Gastrocnemius medialis (tissue), 4 donors: ENCODE results near the gene SLC35A1. TPM values are rescaled to one million over a fixed set of nuclear protein-coding genes. Genes with fewer than 3 reads are reported as not detected.
A peak's percentile ranks its signal among the peaks of the same experiment; 100 is the strongest.

Experiments used
- ATAC-seq, 2 donors: fragments of 150-250 bp; one replicate each; pipeline ENCODE4 v1.9.1; 2016
- DNase-seq, 2 donors: peaks; one replicate each; pipeline ENCODE4 v3.0.0-alpha.2; 2019
- H3K27ac ChIP-seq, 4 donors: fragments of 200-600 bp; sonication (generic); 1 replicate in 1 of 4; 2 replicates in 3 of 4; pipeline ENCODE4 v1.5.1; 2016 to 2018; ENCODE audit warnings: mild to moderate bottlenecking in 2 of 4, moderate library complexity in 1 of 4
- H3K27me3 ChIP-seq, 3 donors: fragments of 200-600 bp; sonication (generic) in 2 of 3; 1 replicate in 1 of 3; 2 replicates in 2 of 3; pipeline versions ENCODE4 v1.5.1 to v1.6.0; 2016 to 2019; ENCODE audit warnings: mild to moderate bottlenecking in 1 of 3, moderate library complexity in 1 of 3
- H3K36me3 ChIP-seq, 2 donors: fragments of 200-600 bp; sonication (generic) in 1 of 2; one replicate each; pipeline ENCODE4 v1.5.1; 2017 to 2018
- H3K4me1 ChIP-seq, 2 donors: fragments of 200-600 bp; sonication (generic) in 1 of 2; one replicate each; pipeline ENCODE4 v1.5.1; 2016 to 2017; ENCODE audit warnings: mild to moderate bottlenecking in 2 of 2
- H3K4me3 ChIP-seq, 4 donors: fragments of 200-600 bp; sonication (generic) in 3 of 4; 1 replicate in 1 of 4; 2 replicates in 3 of 4; pipeline ENCODE4 v1.5.1; 2016 to 2019; ENCODE audit warnings: mild to moderate bottlenecking in 2 of 4
- H3K9me3 ChIP-seq, 3 donors: fragments of 200-600 bp; sonication (generic) in 2 of 3; 1 replicate in 1 of 3; 2 replicates in 2 of 3; pipeline ENCODE4 v1.5.1; 2016 to 2019
- CTCF ChIP-seq, 5 experiments: fragments of 450-650 bp in 3 of 5; fragments of 200-600 bp in 2 of 5; sonication (generic) in 2 of 5; IDR thresholded peaks in 4 of 5; conservative IDR thresholded peaks in 1 of 5; 1 replicate in 4 of 5; 2 replicates in 1 of 5; pipeline ENCODE4 v1.5.1; 2016 to 2019; ENCODE audit warnings: antibody characterized with exemption in 5 of 5, mild to moderate bottlenecking in 3 of 5, moderate library complexity in 3 of 5
- POLR2A ChIP-seq, 2 donors: fragments of 450-650 bp; IDR thresholded peaks; one replicate each; pipeline ENCODE4 v1.6.1; 2017; ENCODE audit warnings: antibody characterized with exemption in 2 of 2, mild to moderate bottlenecking in 2 of 2, moderate library complexity in 2 of 2
- in situ Hi-C, 4 donors: fragments of 200-750 bp; cut with MboI; loops; one replicate each; pipeline versions ENCODE4 v1.15.0 to v1.8.0; 2017; ENCODE audit warnings: low sequenced_read_pairs in 4 of 4
- intact Hi-C: fragments of 100-400 bp; cut with DNase I; formaldehyde crosslinking; loops from one replicate; pipeline ENCODE4 v1.15.1; 2023; ENCODE audit warnings: low total_unique reads
- total RNA-seq, 4 donors: library from RNA; depleted of rRNA; stranded (reverse); fragments of >200 nt; gene quantifications; one replicate each; pipeline versions ENCODE4 v1.1.0 to v1.2.3, GENCODE V29; 2016

Gene SLC35A1
- total RNA-seq, 4 donors from 2014 or later, result 6.7 to 19.2 (median 11.2) TPM

- in situ Hi-C loops (no loop called here), intact Hi-C loops (no loop called here)
- H3K27me3 ChIP-seq, result no peaks in the 10 kb centered on the region
- ATAC-seq, result no peak
- H3K27ac ChIP-seq, result no peak overlapping the region
- no peak overlapping the region for H3K4me3 ChIP-seq
- TF ChIP-seq CTCF (IDR thresholded peaks at IDR 0.05 in 4 of 5, conservative IDR thresholded peaks at IDR 0.05 in 1 of 5), result no peak
- TF ChIP-seq POLR2A (IDR thresholded peaks at IDR 0.05), result no peak
- DNase-seq, result no peak
- peaks cover 0 to 5% of the 10 kb centered on the region in 2 donors for H3K4me1 ChIP-seq
- H3K36me3 ChIP-seq, result peaks cover 0 to 18% of the 10 kb centered on the region in 2 donors
- no peaks in the 10 kb centered on the region for H3K9me3 ChIP-seq
Measured at GRCh38 chr6:87541744-87542143, 69.0 kb downstream of the SLC35A1 start.

GRCh38 chr6:87543696-87544473 lies 71.1 kb downstream of the SLC35A1 start:
- H3K4me1 ChIP-seq, result peaks cover 0 to 5% of the 10 kb centered on the region in 2 donors
- intact Hi-C loops (no loop called here), in situ Hi-C loops (no loop called here)
- TF ChIP-seq POLR2A (IDR thresholded peaks at IDR 0.05) (no peak), CTCF (IDR thresholded peaks at IDR 0.05 in 4 of 5, conservative IDR thresholded peaks at IDR 0.05 in 1 of 5) (no peak)
- peaks cover 0 to 16% of the 10 kb centered on the region in 2 donors for H3K36me3 ChIP-seq
- no peak overlapping the region for H3K27ac ChIP-seq
- no peaks in the 10 kb centered on the region for H3K9me3 ChIP-seq
- H3K4me3 ChIP-seq, result no peak overlapping the region
- H3K27me3 ChIP-seq, result no peaks in the 10 kb centered on the region
- no peak for ATAC-seq
- no peak for DNase-seq

GRCh38 chr6:87544474-87544735 lies 71.6 kb downstream of the SLC35A1 start:
- ATAC-seq, result peak in 1 of 2 donors; percentile 30
- Histone ChIP-seq H3K36me3 (peaks cover 0 to 11% of the 10 kb centered on the region in 2 donors), H3K27me3 (no peaks in the 10 kb centered on the region), H3K4me3 (no peak overlapping the region), H3K4me1 (peaks cover 0 to 5% of the 10 kb centered on the region in 2 donors), H3K9me3 (no peaks in the 10 kb centered on the region), H3K27ac (no peak overlapping the region)
- no peak for DNase-seq
- intact Hi-C loops (no loop called here), in situ Hi-C loops (no loop called here)
- TF ChIP-seq POLR2A (IDR thresholded peaks at IDR 0.05) (no peak), CTCF (IDR thresholded peaks at IDR 0.05 in 4 of 5, conservative IDR thresholded peaks at IDR 0.05 in 1 of 5) (no peak)

GRCh38 chr6:87551799-87552198 lies 79.0 kb downstream of the SLC35A1 start:
- Histone ChIP-seq H3K4me1 (no peaks in the 10 kb centered on the region), H3K36me3 (peaks cover 0 to 28% of the 10 kb centered on the region in 2 donors), H3K27ac (no peak overlapping the region), H3K27me3 (no peaks in the 10 kb centered on the region), H3K9me3 (no peaks in the 10 kb centered on the region), H3K4me3 (no peak overlapping the region)
- no peak for DNase-seq
- in situ Hi-C loops, result no loop called here
- intact Hi-C loops, result no loop called here
- no peak for ATAC-seq
- TF ChIP-seq CTCF (IDR thresholded peaks at IDR 0.05 in 4 of 5, conservative IDR thresholded peaks at IDR 0.05 in 1 of 5) (no peak), POLR2A (IDR thresholded peaks at IDR 0.05) (no peak)
